ENCODE measurements around the gene SGCA.

The SGCA gene

GRCh38 chr17:50171371-50172071 lies 5.7 kb downstream of the SGCA start:
- TF ChIP-seq, protein P1, sequence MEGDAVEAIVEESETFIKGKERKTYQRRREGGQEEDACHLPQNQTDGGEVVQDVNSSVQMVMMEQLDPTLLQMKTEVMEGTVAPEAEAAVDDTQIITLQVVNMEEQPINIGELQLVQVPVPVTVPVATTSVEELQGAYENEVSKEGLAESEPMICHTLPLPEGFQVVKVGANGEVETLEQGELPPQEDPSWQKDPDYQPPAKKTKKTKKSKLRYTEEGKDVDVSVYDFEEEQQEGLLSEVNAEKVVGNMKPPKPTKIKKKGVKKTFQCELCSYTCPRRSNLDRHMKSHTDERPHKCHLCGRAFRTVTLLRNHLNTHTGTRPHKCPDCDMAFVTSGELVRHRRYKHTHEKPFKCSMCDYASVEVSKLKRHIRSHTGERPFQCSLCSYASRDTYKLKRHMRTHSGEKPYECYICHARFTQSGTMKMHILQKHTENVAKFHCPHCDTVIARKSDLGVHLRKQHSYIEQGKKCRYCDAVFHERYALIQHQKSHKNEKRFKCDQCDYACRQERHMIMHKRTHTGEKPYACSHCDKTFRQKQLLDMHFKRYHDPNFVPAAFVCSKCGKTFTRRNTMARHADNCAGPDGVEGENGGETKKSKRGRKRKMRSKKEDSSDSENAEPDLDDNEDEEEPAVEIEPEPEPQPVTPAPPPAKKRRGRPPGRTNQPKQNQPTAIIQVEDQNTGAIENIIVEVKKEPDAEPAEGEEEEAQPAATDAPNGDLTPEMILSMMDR (IDR thresholded peaks at IDR 0.05; ENCODE audit: extremely low read depth, missing control alignments) = no peak
- DNase-seq (ENCODE audit: low spot score) = no peak

DNA sequence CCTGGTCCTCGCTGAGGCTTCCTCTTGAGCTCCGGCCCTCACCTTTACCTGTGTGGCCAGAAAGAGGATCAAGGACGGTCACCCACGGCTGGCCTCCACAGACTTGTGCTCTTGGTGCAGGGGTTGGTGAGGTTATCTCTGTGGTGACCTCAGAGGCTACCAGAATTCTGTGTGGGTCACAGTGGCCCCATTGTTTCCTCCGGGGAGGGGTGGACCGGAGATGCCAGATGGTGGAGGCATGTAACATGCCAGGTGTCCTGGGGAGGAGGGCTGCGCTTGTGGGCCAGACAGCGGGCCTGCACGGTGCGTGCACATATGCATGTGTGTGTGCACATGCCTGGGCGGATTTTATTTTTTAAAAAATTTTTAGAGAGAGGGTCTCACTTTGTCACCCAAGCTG lies 6.3 kb downstream of the SGCA start:
- DNase-seq (ENCODE audit: low spot score) = no peak
- TF ChIP-seq, protein P1 (IDR thresholded peaks at IDR 0.05; ENCODE audit: extremely low read depth, missing control alignments) = no peak

GRCh38 chr17:50172936-50173334 lies 7.1 kb downstream of the SGCA start:
- TF ChIP-seq, protein P1 (IDR thresholded peaks at IDR 0.05; ENCODE audit: extremely low read depth, missing control alignments) = no peak
- no peak for DNase-seq (ENCODE audit: low spot score)

GRCh38 chr17:50173335-50173941 lies 7.6 kb downstream of the SGCA start:
- TF ChIP-seq, protein P1 (IDR thresholded peaks at IDR 0.05; ENCODE audit: extremely low read depth, missing control alignments) = no peak
- no peak for DNase-seq (ENCODE audit: low spot score)

DNA sequence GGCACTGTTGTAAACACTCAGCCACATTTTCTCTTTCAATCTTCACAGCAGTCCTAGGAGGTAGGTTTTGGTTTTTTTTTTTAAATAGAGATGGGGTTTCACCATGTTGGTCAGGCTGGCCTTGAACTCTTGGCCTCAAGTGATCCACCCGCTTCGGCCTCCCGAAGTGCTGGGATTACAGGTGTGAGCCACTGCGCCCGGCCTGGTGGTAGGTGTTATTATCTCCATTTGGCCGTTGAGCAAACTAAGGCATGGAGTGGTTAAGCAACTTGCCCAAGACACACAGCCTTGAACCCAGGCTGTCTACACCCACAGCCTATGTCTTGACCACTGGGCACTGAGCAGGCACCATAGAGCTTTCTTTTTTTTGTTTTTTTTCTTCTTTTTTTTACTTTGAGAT lies 8.6 kb downstream of the SGCA start:
- DNase-seq (ENCODE audit: low spot score) = no peak
- TF ChIP-seq, protein P1 (IDR thresholded peaks at IDR 0.05; ENCODE audit: extremely low read depth, missing control alignments) = no peak

- DNase-seq (ENCODE audit: low spot score) = no peak
- TF ChIP-seq, protein P1 (IDR thresholded peaks at IDR 0.05; ENCODE audit: extremely low read depth, missing control alignments) = no peak
These were observed 9.4 kb downstream of the SGCA start for GRCh38 chr17:50175035-50175807.

All from GM20000 (cell line).